Left ventricle myocardium inferior (tissue), 1 donor: ENCODE data around the gene CNOT8. TPM values are rescaled to one million over a fixed set of nuclear protein-coding genes. Genes with fewer than 3 reads are reported as not detected.
A peak's percentile ranks its signal among the peaks of the same experiment; 100 is the strongest.

Source experiments
- DNase-seq: peaks from one replicate; pipeline ENCODE4 v3.0.0-alpha.2; 2020
- H3K27ac ChIP-seq: fragments of 200-600 bp; replicated peaks from 2 replicates; pipeline ENCODE4 v1.8.0; 2021
- H3K27me3 ChIP-seq: fragments of 200-600 bp; 2 replicates; pipeline ENCODE4 v1.8.0; 2021; ENCODE audit warnings: low read depth
- H3K36me3 ChIP-seq: fragments of 200-600 bp; 2 replicates; pipeline ENCODE4 v1.8.0; 2021
- H3K4me1 ChIP-seq: fragments of 200-600 bp; 2 replicates; pipeline ENCODE4 v1.8.0; 2021
- H3K4me3 ChIP-seq: fragments of 200-600 bp; 2 replicates; pipeline ENCODE4 v1.8.0; 2021; ENCODE audit warnings: mild to moderate bottlenecking, moderate library complexity
- H3K9me3 ChIP-seq: fragments of 200-600 bp; replicated peaks from 2 replicates; pipeline ENCODE4 v1.8.0; 2021
- CTCF ChIP-seq: fragments of 200-600 bp; IDR thresholded peaks from 2 replicates; pipeline ENCODE4 v1.8.0; 2021; ENCODE audit warnings: antibody characterized with exemption, mild to moderate bottlenecking, borderline replicate concordance
- intact Hi-C: fragments of 100-400 bp; cut with micrococcal nuclease; formaldehyde crosslinking; loops from one replicate; pipeline ENCODE4 v1.11.0; 2022
- long read RNA-seq: library from polyadenylated mRNA; unstranded; transcript quantifications from one replicate; pipeline ENCODE4 v2.0.0, GENCODE V29; 2021
- total RNA-seq: library from RNA; stranded (reverse); fragmentation: NEBNext Ultra II Directional; extraction: Animal tissue kit (Norgen Biotek cat#: 25700); gene quantifications from one replicate; pipeline ENCODE4 v1.2.1, GENCODE V29; 2021
- donor health status: DM: no; HTN: yes; CAD: no; lungs with severe emphysema.

The CNOT8 gene
- 23.3 TPM for total RNA-seq
- long read RNA-seq, transcript CNOT8-201 (7 exons, 2,528 nt): major isoform, 24 of 50 reads
- long read RNA-seq, transcript CNOT8-202 (7 exons, 2,604 nt): minor isoform, 9 of 50 reads
- long read RNA-seq, partial matches to known transcripts: 1 of 50 reads
- long read RNA-seq, other reads (novel, unspliced or antisense): 8 of 50 reads

GRCh38 chr5:154858297-154858971, at the start of gene CNOT8:
Gene CNOT8, plus strand, starts transcription at chr5:154858627. Its CDS starts 4,652 bp downstream, at chr5:154863279.
- intact Hi-C loops: no loop called here
- Histone ChIP-seq H3K27ac (peak within 1 kb of the TSS; percentile 99), H3K4me1 (peaks cover 56% of the 10 kb centered on the region), H3K27me3 (no peaks in the 10 kb centered on the region), H3K4me3 (peak within 1 kb of the TSS; percentile 77), H3K9me3 (no peaks in the 10 kb centered on the region), H3K36me3 (peaks cover 6% of the 10 kb centered on the region)
- no peak for TF ChIP-seq CTCF
- DNase-seq: peak; percentile 99

- Histone ChIP-seq H3K36me3 (peaks cover 93% of the 10 kb centered on the region), H3K27ac (no peak overlapping the region), H3K4me1 (peaks cover 18% of the 10 kb centered on the region), H3K27me3 (no peaks in the 10 kb centered on the region), H3K9me3 (no peaks in the 10 kb centered on the region), H3K4me3 (no peak overlapping the region)
- DNase-seq: no peak
- intact Hi-C loops: loop anchor here (5.0 kb wide), 1 partner anchor 159 kb away; no protein-coding TSS in a partner anchor
- no peak for TF ChIP-seq CTCF
Measured at GRCh38 chr5:154811239-154811638, 47.2 kb upstream of the CNOT8 start.

- H3K27me3 ChIP-seq: no peaks in the 10 kb centered on the region
- H3K27ac ChIP-seq: peak overlapping the region; percentile 5
- intact Hi-C loops: loop anchor here (5.0 kb wide), 1 partner anchor 160 kb away; no protein-coding TSS in a partner anchor
- peaks cover 22% of the 10 kb centered on the region for H3K4me1 ChIP-seq
- peak; percentile 95 for TF ChIP-seq CTCF
- no peak overlapping the region for H3K4me3 ChIP-seq
- peak; percentile 44 for DNase-seq
- peaks cover 93% of the 10 kb centered on the region for H3K36me3 ChIP-seq
- no peaks in the 10 kb centered on the region for H3K9me3 ChIP-seq
Measured at GRCh38 chr5:154811653-154812465, 46.6 kb upstream of the CNOT8 start.

GRCh38 chr5:154813158-154813557, 45.3 kb upstream of the CNOT8 start:
- H3K27me3 ChIP-seq: no peaks in the 10 kb centered on the region
- peaks cover 93% of the 10 kb centered on the region for H3K36me3 ChIP-seq
- DNase-seq: no peak
- no peak for TF ChIP-seq CTCF
- no peak overlapping the region for H3K4me3 ChIP-seq
- intact Hi-C loops: loop anchor here (5.0 kb wide), 1 partner anchor 161 kb away; no protein-coding TSS in a partner anchor
- H3K27ac ChIP-seq: no peak overlapping the region
- peaks cover 31% of the 10 kb centered on the region for H3K4me1 ChIP-seq
- no peaks in the 10 kb centered on the region for H3K9me3 ChIP-seq

GRCh38 chr5:154813736-154814135, 44.7 kb upstream of the CNOT8 start:
- Histone ChIP-seq H3K27me3 (no peaks in the 10 kb centered on the region), H3K9me3 (no peaks in the 10 kb centered on the region), H3K36me3 (peaks cover 89% of the 10 kb centered on the region), H3K27ac (no peak overlapping the region), H3K4me1 (peaks cover 37% of the 10 kb centered on the region), H3K4me3 (no peak overlapping the region)
- intact Hi-C loops: loop anchor here (5.0 kb wide), 1 partner anchor 161 kb away; no protein-coding TSS in a partner anchor
- no peak for TF ChIP-seq CTCF
- no peak for DNase-seq
